GM21723 (cell line): Measurements from ENCODE around the gene C1QTNF1.
"Not testable (repeated sequence)": the region's sequence is repeated elsewhere in the genome, so short reads cannot be mapped to it uniquely, and the experiment has no call there.

Experiments
- ATAC-seq: cut with Tn5 transposase; IDR thresholded peaks from one replicate; pipeline ENCODE4 v1.9.1; 2021; ENCODE audit warnings: mild to moderate bottlenecking, moderate library complexity; ENCODE audit not compliant: unreplicated experiment

Gene C1QTNF1

DNA sequence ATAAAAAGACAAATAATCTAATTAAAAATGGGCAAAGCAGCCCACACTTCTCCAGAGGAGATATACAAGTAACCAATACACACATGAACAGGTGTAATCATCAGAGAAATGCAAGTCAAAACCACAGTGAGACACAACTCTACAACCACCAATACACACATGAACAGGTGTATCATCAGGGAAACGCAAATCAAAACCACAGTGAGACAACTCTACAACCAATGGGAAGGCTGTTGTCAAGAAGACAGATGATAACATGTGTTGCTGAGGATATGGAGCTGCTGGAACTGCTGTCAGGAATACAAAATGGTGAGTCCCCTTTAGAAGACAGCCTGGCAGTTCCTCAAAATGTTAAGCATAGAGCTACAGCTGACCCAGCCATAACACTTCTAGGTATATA, 28.2 kb downstream of the C1QTNF1 start:
- no peak for ATAC-seq

- ATAC-seq = no peak
Observed at GRCh38 chr17:79053251-79053925, 29.4 kb downstream of the C1QTNF1 start.

DNA sequence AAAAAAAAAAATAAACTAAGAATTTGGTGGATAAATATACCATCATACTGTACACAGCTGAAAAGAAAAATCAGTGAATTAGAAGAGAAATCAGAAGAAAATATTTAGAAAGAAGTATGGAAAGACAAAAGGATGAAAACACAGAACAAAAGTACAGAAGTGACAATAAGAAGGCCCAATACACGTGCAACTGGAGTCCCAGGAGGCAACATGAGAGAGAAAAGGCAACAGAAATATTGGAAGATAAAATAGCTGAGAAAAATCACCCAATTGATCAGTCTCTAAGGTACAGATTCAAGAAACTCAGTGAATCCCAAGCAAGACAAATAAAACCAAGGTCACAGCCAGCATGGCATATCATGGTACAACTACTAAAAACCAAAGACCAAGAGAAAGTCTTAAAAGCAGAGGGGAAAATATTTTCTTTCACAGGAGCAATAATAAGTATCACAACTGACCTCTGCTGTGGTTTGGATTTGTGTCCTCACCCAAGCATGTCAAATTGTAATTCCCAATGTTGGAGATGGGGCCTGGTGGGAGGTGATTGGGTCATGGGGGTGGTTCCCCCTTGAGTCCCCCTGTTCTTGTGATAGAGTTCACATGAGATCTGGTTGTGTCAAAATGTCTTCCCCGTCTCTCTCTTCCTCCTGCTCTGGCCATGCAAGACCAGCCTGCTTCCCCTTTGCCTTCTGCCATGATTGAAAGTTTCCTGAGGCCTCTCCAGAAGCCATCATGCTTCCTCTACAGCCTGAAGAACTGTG, 30.4 kb downstream of the C1QTNF1 start:
- no peak for ATAC-seq

GRCh38 chr17:79055197-79055596, 31.2 kb downstream of the C1QTNF1 start:
- no peak for ATAC-seq

DNA sequence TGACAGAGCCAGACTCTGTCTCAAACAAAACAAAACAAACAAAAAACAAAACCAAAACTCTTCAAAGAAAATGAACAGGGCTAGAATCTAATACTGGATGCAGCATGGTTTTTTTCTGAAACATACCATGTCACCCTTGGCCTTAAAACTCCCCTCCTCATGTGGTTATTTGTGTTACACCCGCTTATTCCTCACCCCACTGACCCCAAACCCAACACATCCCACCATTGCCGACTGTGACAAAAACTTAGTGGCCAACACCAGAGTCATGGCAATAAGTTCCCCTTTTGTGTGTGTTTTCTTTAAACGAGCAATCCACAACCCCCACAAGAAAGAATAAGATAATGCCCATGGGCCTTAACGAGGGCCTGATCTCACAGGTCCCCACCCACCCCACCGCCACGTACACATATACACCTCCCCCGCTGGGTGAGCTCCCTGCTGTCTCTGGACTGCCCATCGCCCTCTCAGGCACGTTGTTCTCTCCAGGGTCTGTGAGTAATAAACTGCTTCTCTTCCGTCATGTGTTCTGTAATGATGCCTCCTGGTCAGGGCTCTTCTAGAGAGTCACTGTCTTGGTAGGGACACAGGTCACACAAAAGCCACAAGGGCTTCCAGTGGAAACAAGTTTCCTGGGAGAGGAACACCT, 33.9 kb downstream of the C1QTNF1 start:
- no peak for ATAC-seq

GRCh38 chr17:79062691-79063090, 38.7 kb downstream of the C1QTNF1 start:
- no peak for ATAC-seq

DNA sequence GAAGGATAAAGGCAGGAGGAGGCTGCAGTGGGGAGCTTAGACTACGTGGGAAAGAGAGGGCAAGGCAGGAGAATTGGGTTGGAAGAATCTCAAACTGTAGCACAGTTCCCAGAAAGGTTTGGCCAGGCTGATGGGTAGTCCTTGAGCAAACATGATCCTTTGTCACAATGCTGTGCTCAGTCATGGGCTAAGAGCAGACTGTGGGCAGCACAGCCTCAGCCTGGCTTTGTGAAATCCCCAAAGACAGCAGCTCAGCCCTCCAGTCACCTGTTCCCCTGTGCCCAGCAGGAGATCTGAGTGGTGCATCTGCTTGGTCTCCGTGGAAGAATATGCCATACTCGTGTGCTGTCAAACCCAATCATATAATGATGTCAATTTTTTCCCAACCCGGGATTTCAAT, 40.1 kb downstream of the C1QTNF1 start:
- no peak for ATAC-seq

DNA sequence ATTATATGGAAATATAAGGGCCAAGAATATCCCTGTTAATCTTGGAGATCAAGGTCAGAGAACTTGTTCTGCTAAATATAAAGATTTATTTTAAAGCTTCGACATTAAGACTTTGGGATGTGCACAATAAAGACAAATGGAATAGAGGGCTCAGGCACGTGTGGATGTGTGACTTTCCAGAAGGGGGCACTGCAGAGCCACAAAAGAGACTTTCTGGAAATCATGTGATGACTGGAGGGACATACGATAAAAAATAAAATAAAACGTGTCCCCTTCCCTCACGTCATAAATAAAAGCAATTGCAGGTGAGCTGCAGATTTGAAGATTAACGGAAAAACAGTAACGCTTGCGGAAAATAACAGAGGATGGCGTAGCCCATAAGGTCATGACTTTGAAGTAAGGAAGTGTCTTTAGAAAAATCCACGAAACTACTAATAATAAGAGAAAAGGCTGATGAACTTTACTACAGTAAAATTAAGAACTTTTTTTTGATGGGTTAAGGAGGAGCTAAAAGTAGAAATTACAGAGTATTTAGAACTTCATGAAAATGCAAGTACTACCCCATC, 41.2 kb downstream of the C1QTNF1 start:
- no peak for ATAC-seq

DNA sequence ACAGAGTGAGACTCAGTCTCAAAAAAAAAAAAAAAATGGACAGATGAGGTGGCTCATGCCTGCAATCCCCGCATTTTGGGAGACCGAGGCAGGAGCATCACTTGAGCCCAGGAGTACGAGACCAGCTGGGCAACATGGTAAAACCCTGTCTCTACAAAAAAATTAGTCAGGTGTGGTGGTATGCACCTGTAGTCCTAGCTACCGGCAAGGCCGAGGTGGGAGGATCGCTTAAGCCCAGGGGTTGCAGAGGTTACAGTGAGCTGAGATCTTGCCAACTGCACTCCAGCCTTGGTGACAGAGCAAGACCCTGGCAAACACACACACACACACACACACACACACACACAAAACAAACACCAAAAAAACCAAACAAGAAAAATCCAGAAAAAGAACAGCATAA, 43.0 kb downstream of the C1QTNF1 start:
- no peak for ATAC-seq

DNA sequence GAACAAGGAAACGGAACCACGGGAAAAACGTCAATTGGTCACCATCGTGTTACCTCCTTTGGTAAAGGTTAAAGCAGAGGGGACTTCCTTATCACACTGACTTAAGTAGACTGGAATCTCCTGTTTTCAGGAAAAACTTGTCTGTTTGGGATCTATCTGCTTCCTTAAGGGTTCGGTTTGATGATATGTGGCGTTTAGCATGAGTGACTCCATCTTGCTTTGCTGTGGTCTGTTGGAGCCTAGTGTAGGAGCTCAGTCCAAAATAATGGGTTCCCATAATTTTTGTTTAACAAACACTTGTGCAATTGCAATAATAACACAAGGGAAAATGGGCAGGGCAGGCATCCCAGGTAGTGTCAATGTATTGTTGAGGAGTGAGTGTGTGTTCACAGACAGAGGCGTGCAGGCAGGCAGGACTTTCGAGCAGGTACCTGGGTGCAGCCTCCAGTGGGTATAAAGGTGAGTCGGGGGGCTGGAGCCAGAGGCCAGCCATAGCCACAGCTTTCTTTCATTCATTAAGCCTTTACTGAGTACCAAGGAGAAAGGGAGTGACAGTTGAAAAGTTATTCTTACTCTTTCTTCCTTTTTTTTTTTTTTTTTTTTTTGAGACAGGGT, 46.4 kb downstream of the C1QTNF1 start:
- no peak for ATAC-seq

- ATAC-seq = no peak
Observed at GRCh38 chr17:79071161-79071740, 47.3 kb downstream of the C1QTNF1 start.

DNA sequence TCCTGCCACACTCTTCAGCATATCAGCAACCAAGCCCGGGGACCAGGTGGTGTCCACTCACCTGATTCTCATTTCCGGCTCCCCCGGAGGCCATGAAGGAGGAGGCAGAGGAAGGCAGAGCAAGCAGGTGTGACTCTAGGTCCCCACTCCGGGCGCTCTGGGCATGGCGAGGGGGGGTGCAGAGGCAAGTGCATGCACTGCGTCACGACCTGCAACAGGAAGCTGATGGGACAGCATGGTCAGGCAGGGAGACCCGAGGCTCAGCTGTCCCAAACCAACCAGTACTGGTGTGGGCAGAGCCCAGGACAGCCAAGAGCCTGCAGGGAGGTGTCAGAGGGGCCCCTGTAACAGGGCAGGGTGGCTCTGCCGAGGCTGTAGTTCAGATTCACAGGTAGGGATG, 48.6 kb downstream of the C1QTNF1 start:
- no peak for ATAC-seq

DNA sequence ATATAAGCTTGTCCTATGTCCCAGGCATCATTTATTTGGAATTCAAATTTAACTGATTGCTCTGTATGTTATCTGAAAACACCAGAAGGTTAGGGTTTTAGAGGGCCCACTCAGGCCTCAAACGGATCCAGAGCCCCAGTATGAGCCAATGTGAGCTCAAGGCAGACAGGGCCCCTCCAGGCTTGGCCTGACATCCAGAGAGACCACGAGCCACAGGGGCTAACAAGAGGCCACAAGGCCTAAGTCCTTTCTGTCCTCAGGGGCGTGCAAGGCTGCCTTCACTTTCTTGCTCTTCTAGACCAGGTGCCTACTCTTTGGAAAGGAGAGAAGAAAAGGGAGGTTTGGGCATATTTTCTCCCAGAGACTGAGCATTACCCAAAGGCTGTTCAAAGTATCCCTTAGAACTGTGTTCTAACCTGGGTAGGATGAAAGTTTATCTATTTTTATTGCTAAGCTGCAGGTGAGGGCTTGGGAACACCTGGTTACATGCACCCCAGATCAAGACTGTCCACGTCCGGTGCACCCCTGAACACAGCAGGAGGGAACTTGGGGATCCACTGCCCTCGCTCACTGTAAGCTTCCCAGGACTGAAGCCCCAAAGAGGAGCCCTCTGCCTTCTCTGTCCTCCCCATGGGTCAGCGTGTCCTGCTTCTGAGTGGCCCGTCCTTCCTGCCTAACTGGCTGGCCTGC, 49.2 kb downstream of the C1QTNF1 start:
- no peak for ATAC-seq

DNA sequence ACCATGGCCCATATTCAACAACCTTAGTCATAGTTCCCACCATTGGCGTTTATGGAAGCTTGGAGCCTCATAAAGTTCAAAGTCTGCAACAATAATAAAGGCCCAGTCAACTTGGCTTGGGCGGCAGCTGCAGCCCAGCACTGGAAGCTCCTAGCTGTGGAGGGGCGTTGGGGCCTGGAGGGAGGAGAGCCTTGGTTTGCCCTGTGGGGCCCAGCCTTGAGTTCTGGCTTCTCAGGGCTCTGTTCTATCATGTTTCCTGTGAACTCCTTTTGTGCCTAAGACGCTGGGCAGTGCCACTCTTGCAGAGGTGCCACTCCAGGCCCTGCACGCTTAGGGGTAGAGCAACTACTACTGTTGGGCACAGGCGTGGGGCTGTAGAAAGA, 49.7 kb downstream of the C1QTNF1 start:
- ATAC-seq = no peak

- ATAC-seq = not testable (repeated sequence)
Observed at GRCh38 chr17:79074121-79074648, 50.2 kb downstream of the C1QTNF1 start.

DNA sequence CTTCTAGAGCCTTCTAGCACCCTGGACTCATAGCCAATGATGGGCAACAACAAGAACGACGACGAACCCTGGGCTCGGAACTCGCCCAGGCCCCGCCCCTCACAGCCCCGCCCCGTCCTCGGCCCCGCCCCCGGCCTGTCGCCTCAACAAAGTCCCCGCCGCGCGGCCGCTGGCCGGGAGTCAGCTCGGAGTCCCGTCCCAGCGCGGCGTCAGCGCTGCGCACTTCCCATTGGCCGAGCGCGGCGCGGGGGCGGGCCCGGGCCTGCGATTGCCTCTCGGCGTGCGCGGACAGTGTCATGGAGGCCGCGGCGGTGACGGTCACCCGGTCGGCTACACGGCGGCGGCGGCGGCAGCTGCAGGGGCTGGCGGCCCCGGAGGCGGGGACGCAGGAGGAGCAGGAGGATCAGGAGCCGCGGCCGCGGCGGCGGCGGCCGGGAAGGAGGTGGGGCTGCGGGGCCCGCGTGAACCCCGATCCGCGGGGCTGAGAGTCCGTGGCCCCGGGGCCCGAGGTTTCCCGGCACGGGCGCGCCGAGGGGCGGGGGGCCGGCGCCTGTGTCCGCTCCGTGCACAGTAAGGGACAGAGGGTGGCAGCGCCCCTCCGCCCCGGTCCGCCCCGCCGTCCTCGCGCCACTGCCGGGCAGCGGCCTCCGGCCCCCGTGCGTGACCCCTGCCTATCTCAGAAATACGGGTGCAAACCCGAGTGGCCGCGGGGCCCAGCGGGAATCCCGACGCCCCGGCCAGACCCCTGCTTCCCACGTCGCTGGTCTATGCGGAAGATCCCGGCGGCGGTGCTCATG, 50.9 kb downstream of the C1QTNF1 start, which contains the start of gene ENGASE:
TSS of gene ENGASE (plus strand) at position 176 of the 797 bp plus-strand sequence. CDS start at position 297, 121 bp downstream.
- peak; percentile 87 for ATAC-seq

GRCh38 chr17:79075446-79075750, 51.4 kb downstream of the C1QTNF1 start:
- peak; percentile 18 for ATAC-seq

DNA sequence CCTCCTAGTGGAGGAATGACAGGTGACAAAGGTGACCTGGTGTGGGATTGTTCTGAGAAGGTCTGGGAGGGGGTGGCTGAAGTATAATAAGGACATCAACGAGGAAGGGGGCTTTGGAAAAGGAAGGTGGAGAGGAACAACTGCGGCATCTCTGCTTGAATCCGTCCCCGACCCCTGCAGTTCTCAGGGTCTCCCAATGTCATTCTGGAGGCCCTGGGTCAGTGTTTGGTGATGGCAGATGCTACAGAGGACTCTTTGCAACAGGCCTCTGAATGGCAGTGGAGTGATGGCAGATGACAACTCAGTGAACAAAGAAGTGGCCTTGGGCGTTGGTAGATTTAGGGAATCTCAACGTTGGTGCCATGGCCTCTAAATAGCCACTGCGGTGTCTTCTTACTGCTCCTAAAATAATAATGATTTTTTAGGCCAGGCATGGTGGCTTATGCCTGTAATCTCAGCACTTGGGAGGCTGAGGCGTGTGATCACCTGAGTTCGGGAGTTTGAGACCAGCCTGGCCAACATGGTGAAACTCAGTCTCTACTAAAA, 52.0 kb downstream of the C1QTNF1 start:
- no peak for ATAC-seq

DNA sequence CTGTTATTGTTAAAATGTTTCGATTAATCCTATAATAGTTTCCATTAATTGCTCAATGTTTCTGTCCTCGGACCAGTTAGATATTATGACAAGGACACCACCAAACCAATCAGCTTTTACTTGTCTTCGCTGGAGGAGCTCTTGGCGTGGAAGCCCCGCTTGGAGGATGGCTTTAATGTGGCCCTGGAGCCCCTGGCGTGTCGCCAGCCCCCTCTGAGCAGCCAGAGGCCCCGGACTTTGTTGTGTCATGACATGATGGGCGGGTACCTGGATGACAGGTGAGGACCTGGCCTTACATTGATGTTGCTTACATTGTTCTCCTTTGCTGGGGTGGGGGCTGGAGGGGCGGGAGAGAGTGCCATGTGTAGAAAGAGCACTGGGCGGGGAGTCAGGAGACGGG, 53.6 kb downstream of the C1QTNF1 start:
- no peak for ATAC-seq
